HG03558 (cell line): ENCODE data around the gene HIBADH.

Experiments
- ATAC-seq: cut with Tn5 transposase; IDR thresholded peaks from one replicate; pipeline ENCODE4 v1.9.1; 2021; ENCODE audit warnings: moderate number of reproducible peaks; ENCODE audit not compliant: unreplicated experiment; ENCODE audit errors: extremely low read depth

HIBADH gene

DNA sequence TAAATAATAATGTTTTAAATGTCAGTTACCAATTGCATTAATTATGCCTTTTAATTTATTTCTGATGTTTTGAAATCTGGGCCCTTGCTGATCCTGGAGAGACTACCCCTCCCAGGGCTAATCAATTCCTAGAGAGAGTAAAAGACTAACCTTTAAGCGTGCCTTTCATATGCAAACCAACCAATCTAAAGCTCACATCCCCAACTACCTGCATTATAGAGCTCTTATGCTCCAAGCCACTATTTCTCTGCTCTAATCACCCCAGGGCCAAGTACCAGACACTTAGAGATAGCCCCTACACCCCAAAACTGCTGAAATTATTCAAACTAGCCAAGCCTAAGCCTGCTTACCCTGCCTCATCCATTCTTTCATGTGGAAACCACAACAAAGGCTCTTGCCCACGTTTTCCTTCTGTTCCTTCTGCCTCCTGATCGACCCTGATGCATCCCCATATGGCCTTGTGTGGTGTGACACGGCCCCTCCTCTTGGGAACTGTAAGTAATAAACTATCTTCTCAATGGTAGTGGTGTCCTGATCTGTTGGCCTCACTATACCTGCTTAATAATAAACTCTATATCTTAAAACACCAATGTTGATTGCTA is 97.7 kb downstream of the HIBADH start:
- no peak for ATAC-seq

DNA sequence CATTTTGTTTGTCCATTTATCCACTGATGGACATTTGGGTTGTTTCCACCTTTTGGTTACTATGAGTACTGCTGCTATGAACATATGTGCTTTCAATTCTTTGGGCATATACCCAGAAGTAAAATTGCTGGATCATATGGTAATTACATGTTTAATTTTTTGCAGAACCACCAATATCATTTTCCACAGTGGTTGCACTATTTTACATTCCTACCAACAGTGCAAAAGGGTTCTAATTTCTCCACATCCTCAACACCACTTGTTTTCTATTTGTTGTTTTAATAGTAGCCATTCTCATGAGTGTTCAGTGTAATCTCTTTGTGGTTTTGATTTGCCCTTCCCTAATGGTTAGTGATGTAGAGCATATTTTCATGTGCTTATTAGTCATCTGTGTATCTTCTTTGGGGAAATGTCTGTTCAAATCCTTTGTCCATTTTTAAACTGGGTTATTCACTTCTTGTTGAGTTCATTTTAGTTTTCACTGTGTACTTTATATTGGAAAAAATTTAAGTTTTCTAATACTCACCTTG is 101.9 kb downstream of the HIBADH start:
- no peak for ATAC-seq

DNA sequence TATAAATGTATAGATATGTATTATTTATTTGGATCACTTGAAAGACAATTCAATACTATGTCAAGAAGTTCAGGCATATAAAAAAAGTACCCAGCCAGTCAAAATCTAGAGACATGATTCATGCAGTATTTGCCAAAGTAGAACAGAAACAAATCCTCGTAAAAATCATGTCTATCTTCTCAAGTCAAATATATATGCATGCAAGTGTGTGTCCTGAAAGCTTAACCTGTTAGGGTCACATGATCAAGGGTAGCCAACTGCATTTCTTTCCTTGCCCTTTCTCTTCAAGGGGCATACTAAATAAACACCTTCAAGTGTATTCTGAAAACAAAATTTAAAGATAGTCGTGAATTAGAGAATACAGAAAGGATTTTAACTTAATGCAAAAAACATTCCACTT is 107.0 kb downstream of the HIBADH start:
- ATAC-seq = no peak

DNA sequence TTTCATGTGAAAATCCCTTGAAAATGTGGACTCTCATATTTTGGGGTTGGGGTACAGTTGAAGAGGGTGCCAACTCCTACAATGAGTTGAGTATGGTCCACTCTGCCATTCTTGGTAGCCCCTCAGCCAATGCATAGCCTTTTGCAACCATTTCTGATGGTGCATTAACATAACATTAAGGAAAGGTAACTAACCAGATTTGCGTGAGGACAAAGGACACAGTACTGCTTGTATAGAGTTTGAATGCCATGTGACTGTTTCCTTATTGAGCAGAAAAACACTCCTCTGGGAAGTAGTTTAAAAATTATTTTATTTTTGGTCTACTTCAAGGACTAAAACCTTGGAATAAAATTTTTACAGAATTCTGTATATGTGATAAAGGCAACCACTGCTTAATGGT is 107.9 kb downstream of the HIBADH start:
- no peak for ATAC-seq

DNA sequence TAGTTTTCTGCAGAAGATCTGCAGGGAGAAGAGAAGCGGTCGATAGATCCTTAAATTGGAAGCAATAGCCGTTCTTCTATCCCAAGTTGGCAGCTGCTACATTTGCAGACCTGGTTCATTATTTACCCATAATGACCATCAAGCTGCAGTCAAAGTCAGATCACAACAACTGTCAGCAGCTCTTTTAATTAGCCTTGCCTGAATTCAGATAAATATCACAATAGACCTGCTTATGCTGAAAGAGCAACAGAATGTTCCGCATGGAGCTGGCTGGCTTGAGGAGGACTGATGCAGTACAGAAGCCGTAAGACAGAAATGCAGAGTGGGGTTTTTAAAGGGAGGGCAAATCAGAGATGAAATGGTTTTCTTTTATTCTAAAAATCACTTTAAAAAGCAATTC is 109.4 kb downstream of the HIBADH start:
- no peak for ATAC-seq

DNA sequence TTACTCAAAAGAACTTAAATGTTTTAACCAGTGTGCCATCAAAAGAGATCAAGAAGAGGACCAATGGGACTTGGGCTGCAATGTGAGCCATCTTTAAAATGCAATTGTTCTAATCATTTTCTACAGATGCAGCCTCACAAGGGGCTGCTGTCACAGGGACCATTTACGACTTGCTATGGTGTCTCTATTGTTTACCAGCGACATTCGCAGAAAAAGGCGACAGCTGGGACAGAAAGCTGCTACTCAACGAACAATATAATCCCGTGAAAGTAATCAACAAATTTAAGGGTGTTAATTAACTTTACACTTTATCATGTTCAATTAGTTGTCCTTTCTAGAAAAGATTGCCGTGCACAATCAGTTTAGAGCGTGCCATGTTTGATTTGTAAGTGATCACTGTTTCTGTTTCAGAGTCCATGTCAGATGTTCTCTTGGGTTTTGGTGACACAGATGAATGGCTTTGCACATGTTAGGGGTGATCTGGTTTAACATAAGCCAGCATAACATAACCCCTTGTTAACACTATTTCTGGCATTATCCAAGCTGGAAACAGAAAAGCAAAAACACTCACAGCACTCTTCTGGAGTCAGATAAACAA is 110.8 kb downstream of the HIBADH start:
- ATAC-seq = no peak

DNA sequence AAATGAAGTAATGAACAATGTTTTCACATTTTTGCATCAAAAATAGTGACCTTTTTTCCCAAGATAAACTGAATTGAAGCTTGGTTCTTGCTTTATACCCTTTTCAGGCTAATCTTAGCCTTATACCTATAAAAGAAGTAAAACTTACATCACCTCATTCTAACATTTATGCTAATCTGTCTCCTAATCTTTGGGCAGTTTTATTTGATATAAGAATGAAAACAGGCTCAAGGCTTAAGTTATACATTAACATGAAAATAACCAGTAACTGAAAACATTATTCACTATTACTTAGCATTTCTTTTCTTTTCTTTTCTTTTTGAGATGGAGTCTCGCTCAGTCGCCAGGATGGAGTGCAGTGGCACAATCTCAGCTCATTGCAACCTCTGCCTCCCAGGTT is 113.1 kb downstream of the HIBADH start:
- no peak for ATAC-seq

DNA sequence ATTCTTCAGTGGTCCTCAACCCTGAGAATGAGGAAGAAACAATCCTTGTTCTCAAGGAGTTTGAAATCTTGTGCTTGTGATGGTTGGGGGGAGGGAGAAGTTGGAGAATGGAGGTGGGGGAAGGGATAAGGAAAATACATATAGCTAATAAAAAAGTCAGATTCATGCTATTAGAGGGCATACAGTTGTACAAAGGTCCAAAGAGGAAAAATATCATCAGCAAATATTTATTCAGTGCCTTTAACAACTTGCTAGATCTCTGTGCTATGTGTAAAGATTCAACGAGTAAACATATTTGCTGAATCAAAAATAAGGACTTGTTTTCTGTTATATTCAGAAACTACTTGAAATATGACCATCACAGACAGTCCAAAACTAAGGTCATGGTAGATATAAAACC is 114.4 kb downstream of the HIBADH start:
- ATAC-seq = no peak

DNA sequence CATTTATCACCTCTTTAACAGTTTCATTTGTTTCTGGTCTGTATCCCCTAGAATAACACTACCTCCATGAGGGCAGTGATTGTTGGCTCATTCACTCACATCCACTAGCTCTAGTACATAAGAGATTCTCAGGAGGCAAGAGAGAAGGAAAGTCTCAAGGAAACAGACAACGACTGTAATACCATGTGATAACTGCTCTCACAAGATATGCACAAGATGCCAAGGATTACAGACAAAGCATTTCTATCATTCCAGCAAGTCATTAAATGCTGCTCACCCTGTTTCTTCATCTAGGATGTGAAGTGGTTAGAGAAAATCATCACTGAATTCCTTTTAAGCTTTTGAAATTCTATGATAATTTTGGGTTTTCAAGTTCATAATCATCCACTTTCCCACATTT is 115.3 kb downstream of the HIBADH start:
- no peak for ATAC-seq

DNA sequence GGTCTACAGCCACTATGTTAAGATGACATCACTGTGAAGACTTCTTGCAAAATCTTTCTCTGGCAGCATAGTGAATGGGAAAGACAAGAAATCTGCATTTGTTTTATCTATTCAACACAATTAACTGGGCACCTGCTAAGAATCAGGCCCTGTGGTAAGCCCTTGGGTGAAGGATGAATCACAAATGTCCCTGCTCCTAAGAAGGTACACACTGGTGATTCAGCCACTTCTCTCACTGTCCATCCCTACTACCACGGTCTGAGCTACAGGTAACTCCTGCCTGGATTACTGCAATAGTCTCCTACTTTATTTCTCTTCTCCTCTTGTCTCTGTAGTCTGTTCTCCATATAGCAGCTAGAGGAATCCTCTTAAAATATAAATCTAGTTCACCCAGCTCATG is 116.1 kb downstream of the HIBADH start:
- no peak for ATAC-seq

DNA sequence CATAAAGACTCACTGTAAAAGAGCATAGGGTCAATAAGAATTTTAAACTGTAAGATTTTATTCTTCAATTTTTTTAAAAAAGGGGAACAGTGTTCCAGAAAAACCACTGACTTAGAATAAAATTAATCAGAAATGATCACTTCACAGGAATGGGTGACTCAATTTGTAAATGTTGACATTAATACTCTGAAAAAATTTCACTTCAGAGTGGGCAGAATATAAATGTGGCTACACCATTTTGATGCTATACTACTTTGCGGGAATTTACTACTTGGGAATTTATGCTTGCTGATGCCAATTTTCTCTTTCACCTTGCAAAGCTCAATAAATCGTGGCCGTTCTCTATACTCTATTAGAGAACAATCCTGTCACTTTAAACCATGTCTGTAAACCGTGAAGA is 126.9 kb downstream of the HIBADH start:
- ATAC-seq = no peak

DNA sequence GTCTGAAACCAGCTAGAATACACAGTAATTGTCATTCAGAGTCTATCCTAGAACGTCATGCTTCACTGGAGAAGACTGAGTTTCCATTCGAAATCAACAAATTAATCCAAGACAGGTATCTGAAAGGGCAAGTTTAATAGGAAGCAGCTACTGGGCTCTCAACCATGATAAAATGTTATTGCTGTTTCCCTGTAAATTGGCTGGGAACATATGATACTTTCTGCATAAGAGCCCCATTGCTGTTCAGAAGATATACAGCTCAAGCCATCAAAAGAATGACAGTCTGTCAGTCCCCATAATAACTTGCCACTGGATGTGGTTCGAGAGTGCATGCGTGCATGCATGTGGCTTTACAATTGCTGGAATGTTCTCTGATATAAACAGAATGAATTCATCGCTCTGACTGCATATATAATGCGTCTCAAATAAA is 129.0 kb downstream of the HIBADH start:
- ATAC-seq = no peak

DNA sequence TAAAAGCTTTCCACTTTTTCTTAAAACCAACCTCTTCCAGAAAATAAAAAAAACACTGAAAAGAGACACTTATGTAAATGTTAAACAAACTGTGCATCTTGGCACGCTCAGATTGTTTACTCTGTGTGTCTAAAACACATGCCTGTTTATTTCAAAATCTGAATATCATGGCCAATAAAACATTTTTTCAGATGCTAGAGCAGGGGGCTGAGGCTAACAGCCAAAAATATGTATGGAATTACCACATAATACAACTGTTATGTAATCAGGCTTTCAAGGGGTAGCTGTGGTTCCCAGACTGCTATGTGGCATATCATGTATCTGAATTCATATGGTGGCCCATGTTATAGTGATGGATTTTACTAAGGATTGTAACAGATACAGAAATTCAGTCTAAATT is 130.4 kb downstream of the HIBADH start:
- ATAC-seq = no peak

DNA sequence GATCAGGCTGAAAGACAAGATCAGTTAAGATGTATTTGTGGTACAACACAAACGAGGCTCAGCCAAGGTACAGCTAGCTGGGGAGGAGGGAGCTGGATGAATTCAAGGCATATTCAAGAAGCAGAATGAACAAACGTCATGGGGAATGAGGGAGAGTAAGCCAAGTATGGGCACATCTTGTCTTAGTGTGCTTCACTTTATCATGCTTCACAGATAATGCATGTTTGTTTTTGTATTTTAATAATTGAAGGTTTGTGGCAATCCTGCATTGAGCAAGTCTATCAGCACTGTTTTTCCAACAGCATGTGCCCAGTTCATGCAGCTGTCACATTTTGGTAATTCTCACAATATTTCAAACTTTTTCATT is 135.4 kb downstream of the HIBADH start:
- ATAC-seq = no peak

DNA sequence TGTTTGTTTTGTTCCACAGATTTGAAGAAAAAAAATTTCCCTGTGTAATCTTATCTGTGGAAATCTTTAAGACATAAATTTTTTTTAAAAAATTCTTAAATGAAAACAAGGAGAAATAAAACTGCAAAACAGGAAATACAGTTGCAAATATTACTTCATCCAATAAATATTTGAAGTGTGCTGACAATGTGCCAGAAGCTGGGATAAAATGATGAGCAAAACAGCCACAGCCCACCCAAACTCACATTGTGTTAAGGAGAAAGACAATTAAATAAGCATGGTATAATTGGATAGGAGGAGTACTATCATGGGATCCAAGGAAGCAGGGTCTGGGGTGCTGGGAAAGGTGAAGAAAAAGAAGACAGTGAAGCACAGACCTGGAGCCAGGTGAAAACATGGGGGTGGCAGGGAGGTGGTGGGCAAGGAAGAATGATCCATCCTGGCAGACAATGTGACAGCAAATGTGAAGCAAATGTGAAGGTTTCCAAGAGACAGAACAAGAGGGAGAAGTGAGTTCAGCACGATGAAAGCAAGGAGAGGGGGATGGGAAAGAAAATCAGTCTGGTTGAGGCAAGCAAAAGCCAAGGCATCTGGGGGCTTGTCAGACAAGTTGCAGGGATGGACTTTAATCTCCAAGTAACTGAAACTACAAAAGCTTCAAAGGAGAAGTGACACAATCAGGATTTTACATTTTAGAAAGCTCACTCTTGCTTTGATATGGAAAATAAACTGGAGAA is 135.9 kb downstream of the HIBADH start:
- ATAC-seq = no peak

DNA sequence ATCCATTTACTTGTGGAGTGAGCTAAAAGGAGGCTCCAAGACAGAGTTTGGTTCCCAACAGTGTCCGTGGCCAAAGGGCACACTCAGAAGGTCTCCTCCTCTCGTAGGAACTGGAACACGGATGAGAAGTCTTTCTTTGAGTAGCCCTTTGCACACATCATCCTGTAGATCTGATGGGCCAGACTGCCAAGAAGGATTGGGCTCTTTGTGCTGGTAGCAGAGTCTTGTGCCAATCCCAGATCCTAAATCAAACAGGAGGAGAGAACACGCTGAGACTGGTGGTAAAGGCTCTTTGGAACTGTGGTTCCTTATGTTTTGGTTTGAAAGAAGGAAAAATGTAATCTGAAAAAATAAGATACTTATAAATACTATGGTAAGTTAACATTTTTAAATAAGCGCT is 136.6 kb downstream of the HIBADH start:
- ATAC-seq = no peak

DNA sequence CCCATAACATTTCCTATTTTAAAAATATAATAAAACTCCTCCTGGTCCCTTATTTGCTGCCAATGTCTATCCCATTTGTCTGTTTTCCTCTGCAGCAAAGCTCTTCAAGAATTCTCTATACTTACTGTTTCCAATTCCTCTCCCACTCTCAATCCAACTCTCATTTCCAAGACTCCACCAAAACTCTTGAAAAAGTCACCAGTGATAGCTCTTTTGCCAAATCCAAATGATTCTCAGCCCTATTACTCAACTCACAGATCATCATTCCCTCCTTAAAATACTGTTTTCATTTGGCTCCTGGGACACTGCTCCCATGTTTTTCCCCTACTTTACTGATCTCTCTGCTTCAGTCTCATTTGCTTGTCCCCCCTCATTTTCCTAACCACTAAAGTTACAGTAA is 139.4 kb downstream of the HIBADH start:
- no peak for ATAC-seq

DNA sequence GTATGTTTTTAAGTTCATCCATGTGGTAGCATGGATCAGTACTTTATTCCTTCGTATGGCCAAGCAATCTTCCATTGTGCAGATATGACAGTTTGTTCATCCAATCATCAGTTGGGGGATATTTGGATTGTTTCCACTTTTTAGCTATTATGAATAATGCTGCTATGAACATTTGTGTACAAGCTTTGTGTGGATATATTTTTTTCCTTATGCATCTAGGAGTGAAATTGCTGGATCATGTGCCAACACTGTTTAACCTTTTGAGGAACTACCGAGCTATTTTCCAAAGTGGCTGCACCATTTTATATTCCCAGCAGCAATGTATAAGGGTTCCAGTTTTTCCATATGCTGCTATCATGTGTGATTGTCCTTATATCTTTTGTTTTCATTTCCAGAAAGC is 140.1 kb downstream of the HIBADH start:
- ATAC-seq = no peak

DNA sequence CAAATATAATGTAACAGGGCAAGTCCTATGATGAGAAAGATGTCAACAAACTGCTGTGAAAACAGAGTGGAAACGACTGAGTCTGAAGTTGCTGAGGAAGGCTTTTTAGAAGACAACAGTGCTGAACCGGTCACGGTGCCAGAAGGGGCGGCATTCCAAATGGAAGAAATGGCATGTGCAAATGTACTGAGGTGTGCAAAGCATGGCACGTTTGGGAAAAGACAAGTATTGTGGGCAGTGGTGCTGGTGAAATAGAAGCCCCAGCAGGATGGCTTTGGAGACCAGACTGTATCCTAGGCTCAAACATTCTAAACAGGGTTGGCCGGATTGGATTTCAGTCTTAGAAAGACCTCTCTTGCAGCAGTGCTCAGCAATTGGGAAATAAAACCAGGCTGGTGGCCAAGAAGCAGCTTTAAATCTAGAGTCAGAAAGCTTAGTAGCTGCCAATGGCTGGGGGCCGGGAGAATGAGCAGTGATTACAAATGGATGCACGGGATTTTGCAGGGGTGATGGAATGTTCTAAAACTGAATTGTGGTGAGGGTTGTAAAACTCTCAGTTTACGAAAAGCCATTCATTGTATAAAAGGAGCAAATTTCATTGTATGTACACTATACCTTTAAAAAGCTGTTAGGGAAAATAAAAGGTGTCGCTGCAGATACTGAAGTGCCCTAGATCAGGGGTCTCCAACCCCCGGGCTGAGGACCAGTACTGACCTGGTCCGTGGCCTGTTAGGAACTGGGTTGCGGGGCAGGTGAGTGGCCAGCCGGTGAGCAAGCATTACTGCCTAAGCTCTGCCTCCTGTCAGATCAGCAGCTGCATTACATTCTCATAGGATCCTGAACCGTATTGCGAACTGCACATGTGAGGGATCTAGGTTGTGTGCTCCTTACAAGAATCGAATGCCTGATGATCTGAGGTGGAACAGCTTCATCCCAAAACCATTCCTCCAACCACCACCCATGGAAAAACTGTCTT is 141.6 kb downstream of the HIBADH start:
- ATAC-seq = no peak

DNA sequence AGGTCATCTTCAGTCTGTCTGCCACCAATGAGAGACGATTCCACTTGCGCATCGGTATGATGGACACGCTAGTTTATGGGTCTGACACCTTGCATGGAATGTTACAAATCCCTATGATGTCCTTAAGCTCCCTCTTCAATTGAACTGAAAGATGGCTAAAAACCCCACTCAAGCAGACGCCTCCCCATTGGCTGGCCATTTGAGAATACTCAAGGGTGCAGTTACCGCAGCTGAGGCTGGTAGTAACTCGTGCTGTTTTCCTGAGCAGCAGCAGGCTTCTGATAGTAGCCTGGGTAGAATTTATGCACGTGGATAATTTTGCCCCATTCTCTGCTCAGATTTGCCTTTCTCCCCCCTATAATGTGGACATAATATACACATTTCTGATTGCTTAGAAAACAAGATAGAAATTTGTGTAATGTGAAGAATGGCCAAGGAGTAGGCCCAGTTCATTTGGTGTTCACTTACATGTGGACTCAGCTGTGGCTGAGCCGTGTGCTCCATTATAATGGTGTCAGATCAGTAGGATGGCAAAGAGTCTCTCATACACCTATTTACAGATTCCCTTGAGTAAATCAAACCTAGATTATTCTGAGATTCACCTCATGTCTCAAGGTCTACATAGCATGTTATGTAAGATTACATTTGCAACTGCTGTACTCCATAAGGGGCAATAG is 142.8 kb downstream of the HIBADH start:
- no peak for ATAC-seq
